H1 (cell line): ENCODE measurements around the gene IFI30. TPM values are rescaled to one million over a fixed set of nuclear protein-coding genes. Genes with fewer than 3 reads are reported as not detected.

Experiments used
- ATF2 ChIP-seq: IDR thresholded peaks from 2 replicates; pipeline ENCODE4 v1.6.1; 2012; ENCODE audit warnings: low read length, inconsistent platforms
- PHF8 ChIP-seq: fragments of 200-600 bp; sonication (generic); conservative IDR thresholded peaks from 2 replicates; pipeline ENCODE4 v1.7.1; 2012; ENCODE audit warnings: low read depth, mild to moderate bottlenecking, inconsistent platforms, low read length, moderate library complexity
- polyA plus RNA-seq, 7 experiments: library from polyadenylated mRNA; depleted of rRNA in 3 of 7; stranded (reverse) in 5 of 7; unstranded in 2 of 7; fragments of >200 nt in 5 of 7; fragments of 200-250 nt in 2 of 7; gene quantifications; 1 replicate in 5 of 7; 2 replicates in 1 of 7; 4 replicates in 1 of 7; pipeline versions ENCODE4 v1.2.1 to v1.2.3, GENCODE V29; 2011 to 2013; ENCODE audit warnings: missing spikeins in 2 of 7, mixed read lengths in 2 of 7
- total RNA-seq: library from RNA; stranded (reverse); fragmentation: NEBNext Ultra II Directional; extraction: Animal tissue kit (Norgen Biotek cat#: 25700); gene quantifications from 2 replicates; pipeline ENCODE4 v1.2.1, GENCODE V29; 2021

IFI30 gene
- total and polyA plus RNA-seq, 2 of the 8 experiments (the other 6 are each of a cell fraction or from before 2014, with no cell fraction given), result 28.9 to 62.4 TPM

- TF ChIP-seq ATF2 (no peak), PHF8 (no peak)
- TF ChIP-seq, all 59 proteins: peak for 0
Measured at GRCh38 chr19:18196511-18196845, 22.9 kb downstream of the IFI30 start (continued).
